Measurements from ENCODE around the gene CGB5.
"Not testable (repeated sequence)": the region's sequence is repeated elsewhere in the genome, so short reads cannot be mapped to it uniquely, and the experiment has no call there.

CGB5 gene

GRCh38 chr19:49022116-49022515 lies 21.5 kb upstream of the CGB5 start:
- no peak for DNase-seq

GRCh38 chr19:49024233-49024632 lies 19.4 kb upstream of the CGB5 start, which contains the start of gene CGB3:
TSS of gene CGB3 (minus strand) at chr19:49024333. CDS start at chr19:49023971, 362 bp downstream.
- not testable (repeated sequence) for DNase-seq

GRCh38 chr19:49025088-49025487 lies 18.6 kb upstream of the CGB5 start:
- not testable (repeated sequence) for DNase-seq

GRCh38 chr19:49025599-49025998 lies 18.0 kb upstream of the CGB5 start:
- DNase-seq, result not testable (repeated sequence)

- not testable (repeated sequence) for DNase-seq
Measured at GRCh38 chr19:49028686-49029085, 15.0 kb upstream of the CGB5 start.

GRCh38 chr19:49029749-49030148 lies 13.9 kb upstream of the CGB5 start:
- DNase-seq, result not testable (repeated sequence)

GRCh38 chr19:49030323-49030722 lies 13.3 kb upstream of the CGB5 start:
- not testable (repeated sequence) for DNase-seq

- peak; percentile 75 for DNase-seq
Measured at GRCh38 chr19:49031642-49032301, 11.9 kb upstream of the CGB5 start, which contains the start of gene CGB2. TSS of gene CGB2 (plus strand) at chr19:49031890. CDS start at chr19:49032096, 206 bp downstream.

GRCh38 chr19:49036815-49037214 lies 6.8 kb upstream of the CGB5 start, which contains the start of gene CGB1:
TSS of gene CGB1 (minus strand) at chr19:49036895. CDS start at chr19:49036711, 184 bp downstream.
- DNase-seq, result peak; percentile 58

- not testable (repeated sequence) for DNase-seq
Measured at GRCh38 chr19:49038111-49038510, 5.5 kb upstream of the CGB5 start.

- DNase-seq, result not testable (repeated sequence)
Measured at GRCh38 chr19:49038557-49039276, 4.9 kb upstream of the CGB5 start.

GRCh38 chr19:49039736-49040135 lies 3.9 kb upstream of the CGB5 start:
- not testable (repeated sequence) for DNase-seq

- no peak for DNase-seq
Measured at GRCh38 chr19:49042177-49042576, 1.5 kb upstream of the CGB5 start.

- DNase-seq, result not testable (repeated sequence)
Measured at GRCh38 chr19:49042666-49043065, 982 bp upstream of the CGB5 start.

GRCh38 chr19:49049011-49049410 lies 5.4 kb downstream of the CGB5 start, which contains the start of gene CGB8:
TSS of gene CGB8 (minus strand) at chr19:49049111. CDS start at chr19:49048739, 372 bp downstream.
- not testable (repeated sequence) for DNase-seq

- DNase-seq, result not testable (repeated sequence)
Measured at GRCh38 chr19:49049834-49050233, 6.2 kb downstream of the CGB5 start.

GRCh38 chr19:49050376-49051033 lies 6.9 kb downstream of the CGB5 start:
- not testable (repeated sequence) for DNase-seq

GRCh38 chr19:49056101-49056901 lies 12.7 kb downstream of the CGB5 start:
- DNase-seq, result peak; percentile 25

- not testable (repeated sequence) for DNase-seq
Measured at GRCh38 chr19:49056902-49057596, 13.4 kb downstream of the CGB5 start.

GRCh38 chr19:49057636-49058234 lies 14.1 kb downstream of the CGB5 start, which contains the start of gene CGB7:
TSS of gene CGB7 (minus strand) at chr19:49057749. CDS start at chr19:49055375, 2,374 bp downstream.
- DNase-seq, result no peak

- DNase-seq, result no peak
Measured at GRCh38 chr19:49058562-49058961, 14.9 kb downstream of the CGB5 start.
